CD1c-positive myeloid dendritic cell (primary cell): ENCODE data around the gene COL5A3.

ENCODE experiments used
- DNase-seq: peaks from one replicate; pipeline ENCODE4 v3.0.0-alpha.2; 2016; ENCODE audit errors: extremely low spot score

Gene COL5A3

GRCh38 chr19:10010939-10011338 lies 635 bp upstream of the COL5A3 start:
- DNase-seq: no peak

DNA sequence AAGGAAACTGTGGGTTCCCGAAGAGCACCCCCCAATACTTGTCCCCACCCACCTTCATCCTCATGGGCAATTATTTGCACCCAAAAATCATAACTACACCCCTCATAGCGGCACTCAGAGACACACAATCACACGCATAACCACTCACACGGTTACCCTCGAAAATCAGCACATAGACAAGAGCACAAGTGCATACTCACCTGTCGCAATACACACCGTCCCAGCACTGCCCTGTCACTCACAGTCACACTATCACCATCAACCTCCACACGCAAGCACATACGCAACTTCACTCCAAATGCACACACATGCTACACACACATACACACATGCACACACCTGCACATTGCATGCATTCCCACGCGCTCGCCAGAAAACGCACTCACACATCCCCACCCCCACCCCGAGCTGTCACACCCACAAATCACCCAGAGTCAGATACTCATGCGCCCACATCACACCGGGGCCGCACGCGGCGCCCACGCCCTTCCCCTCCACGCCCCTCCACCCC lies 535 bp downstream of the COL5A3 start:
- no peak for DNase-seq

DNA sequence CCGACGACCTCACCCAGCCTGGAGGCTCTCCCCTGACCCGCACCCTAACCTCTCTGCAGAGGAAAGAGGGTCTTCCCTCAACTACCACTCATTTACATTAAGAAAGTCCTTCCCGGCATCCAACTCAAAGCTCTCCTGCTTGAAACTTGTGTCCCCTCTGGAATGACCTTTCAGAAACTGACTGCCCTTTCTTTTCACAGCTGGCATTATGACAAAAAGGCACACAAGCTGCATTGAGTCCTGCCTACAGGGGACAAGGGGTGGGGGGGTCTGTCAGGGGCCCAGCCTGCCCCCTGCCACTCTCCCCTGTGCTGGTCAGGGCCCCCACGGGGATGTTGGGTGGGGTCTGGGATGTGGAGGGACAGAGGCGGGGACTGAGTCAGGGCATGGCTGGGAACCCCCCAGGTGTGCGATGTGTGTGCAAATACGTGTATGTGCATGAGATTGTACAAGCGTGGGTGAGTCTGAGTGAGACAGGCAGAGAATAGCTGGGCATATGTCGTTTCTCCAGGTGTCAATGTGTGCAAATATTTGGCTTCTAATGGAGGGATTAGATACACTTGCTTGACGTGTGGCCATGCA lies 2.0 kb downstream of the COL5A3 start:
- no peak for DNase-seq

DNA sequence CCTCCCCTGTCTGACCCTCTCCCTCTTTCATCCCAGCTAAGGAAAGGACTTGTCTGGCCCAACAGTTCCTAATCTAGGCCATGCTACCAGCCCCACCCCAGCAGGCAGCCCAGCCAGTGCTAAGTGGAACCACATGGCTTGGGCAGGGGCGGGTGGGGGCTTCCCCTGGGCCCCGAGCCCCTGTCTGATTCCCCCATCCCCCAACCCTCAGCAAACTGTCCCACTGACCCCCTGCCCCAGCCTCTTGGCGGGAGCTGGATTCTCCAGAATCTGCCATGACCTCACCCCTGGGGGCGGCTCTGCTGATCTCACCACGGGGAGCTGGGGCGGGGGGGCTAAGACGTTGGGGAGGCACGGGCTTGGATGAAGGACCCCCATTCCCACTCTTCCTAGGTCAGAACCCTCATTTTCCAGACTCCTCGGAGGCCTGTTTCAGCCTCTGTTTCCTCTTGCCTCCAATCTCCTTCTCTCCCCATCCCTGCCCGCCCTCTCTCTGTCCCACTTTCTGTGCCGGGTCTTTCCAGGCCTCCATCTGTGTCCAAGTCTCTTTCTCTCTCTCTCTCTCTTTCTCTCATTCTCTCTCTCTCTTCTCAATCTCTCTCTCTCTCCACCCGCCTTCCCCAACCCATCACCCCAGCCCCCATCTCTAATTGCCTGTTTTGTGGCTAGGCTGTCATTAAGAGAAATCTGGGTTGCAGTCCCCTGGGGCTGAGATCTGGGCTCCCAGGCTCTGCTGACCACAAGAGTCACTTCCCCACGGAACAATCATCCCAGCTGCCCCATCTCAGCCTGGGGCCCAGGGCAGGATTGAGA lies 2.7 kb downstream of the COL5A3 start:
- no peak for DNase-seq

DNA sequence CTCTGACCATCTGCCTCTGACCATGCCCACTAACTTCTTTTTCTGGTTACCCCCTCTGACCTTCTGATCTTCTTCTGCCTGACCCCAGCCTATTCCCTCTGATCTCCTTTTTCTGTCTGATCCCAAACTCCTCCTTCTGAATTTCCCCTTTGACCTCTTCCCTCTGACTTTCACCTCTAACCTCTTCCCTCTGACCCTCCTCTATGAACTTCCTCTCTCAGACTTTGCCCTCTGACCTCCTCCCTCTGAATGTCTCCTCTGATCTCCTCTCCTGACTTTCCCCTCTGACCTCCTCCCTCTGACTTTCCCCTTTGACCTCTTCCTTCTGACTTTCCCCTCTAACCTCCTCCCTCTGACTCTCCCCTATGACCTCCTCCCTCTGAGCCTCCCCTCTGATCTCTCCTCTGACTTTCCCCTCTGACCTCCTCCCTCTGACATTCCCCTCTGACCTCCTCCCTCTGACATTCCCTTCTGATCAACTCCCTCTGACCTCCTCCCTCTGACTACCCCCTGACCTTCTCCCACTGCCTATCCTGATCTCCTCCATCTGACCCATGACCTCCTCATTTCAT lies 3.5 kb downstream of the COL5A3 start:
- DNase-seq: no peak

DNA sequence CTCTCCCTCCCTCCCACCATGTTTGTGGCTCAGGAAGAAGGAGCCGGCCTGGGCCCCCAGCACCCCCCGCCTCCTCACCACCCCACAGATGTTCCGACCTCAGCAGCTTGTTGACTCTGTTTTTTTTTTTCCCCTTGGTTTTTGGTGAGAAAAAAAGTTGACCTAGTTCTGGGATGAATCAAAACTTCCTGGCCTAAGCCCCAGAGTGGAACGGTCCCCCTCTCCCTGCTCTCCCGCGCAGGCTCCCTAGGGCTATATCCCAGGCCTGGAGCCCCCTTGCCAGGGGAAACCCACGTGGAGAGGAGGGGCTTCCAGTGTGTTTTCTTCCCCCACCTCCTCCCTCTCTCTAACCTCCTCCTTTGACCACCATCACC lies 4.0 kb downstream of the COL5A3 start:
- no peak for DNase-seq

DNA sequence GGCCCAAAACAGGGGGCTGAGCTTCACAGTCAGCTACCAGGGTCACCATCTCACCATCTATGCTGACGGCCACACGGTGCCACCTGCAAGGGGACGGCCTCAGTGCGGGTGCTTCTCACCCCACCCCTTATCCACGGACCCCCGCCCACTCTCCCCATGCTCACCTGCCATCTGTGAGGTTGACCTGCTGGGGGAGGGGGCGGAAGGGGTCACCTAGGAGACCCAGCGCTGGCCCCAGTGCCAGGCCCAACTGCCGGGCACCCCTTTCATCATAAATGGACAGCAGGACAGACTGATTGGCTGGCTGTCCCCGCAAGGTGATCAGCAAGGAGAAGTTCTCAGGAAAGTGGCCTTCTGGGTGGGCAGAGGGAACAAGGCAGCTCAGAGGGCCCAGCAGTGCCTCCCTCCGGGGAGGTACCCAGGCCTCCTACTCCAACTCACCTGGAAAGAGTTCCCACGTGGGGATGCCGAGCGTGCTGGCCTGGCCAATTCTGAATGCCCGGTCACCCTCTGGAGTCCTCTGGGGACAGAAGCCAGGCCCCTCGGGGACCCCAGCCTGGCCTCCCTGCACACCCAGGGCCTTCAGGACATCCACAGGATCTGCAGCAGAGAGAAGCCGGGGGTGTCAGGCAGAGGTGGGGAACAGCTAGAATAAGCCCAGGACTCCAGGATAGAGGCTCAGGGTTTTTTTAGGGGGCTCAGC lies 4.5 kb downstream of the COL5A3 start:
- DNase-seq: no peak

DNA sequence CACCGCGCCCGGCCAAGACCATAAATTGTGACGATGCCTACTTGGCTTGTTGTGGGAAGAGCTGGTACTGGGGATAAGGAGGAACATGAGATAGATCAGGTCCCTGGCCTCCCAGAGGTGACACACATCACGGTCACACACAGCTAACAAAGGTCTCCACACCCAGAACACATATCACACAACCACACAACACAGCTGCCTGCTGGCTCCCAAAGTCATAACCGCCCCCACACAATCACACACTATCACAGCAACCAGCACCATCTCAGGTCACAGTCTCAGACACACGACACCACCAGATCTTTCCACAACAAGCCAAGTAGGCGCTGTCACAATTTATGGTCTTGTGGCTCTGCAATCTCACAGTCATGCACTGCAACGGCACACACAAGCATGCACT lies 5.7 kb downstream of the COL5A3 start:
- no peak for DNase-seq

GRCh38 chr19:10003271-10003670 lies 7.0 kb downstream of the COL5A3 start:
- DNase-seq: no peak

GRCh38 chr19:10001899-10002298 lies 8.4 kb downstream of the COL5A3 start:
- peak; percentile 8 for DNase-seq

DNA sequence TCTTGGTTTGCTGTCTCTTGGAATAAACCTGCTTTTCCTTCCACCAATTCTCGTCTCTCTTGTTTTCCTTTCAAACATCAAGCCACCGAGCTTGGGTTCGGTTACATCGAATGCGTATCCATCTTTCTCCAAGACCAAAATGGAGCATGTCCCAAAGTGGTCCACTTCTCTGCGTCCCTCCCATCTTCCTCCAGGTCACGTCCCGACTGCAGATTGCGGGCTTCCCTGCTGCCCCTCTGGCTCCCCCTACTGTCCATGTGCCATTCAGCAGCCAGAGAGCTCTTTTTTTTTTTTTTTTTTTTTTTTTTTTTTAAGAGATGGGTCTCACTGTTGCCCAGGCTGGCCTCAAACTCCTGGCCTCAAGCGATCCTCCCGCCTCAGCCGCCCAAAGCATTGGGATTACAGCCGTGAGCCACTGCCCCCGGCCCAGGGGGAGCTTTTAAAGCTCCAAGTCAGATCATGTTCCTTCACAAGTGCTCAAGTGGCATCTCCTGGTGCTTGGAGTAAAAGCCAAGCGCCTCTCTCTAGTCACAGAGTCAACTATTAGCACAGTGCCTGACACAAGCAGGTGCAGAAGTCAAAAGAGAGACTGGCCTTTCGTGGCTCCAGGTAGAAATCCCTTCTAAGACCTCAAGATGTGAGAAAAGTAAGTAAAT lies 10.0 kb downstream of the COL5A3 start:
- peak; percentile 75 for DNase-seq

DNA sequence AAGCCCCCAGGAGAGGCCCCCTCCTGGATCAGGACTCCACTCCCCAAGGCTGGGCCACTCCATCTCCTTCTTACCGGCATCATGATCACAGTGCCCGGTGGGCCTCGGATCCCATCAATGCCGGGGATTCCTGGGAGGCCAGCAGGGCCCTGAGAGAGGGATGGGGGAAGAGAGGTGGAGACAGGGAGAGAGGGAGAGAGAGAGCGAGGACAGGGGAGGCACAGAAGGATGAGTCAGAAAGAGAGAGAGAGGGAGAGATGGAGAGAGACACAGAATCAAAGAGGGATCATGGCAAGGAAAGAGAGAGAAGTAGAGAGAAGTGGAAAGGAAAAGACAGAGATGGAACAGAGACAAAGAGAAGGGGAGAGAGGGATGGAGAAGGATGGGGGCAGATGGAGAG lies 13.8 kb downstream of the COL5A3 start:
- no peak for DNase-seq

DNA sequence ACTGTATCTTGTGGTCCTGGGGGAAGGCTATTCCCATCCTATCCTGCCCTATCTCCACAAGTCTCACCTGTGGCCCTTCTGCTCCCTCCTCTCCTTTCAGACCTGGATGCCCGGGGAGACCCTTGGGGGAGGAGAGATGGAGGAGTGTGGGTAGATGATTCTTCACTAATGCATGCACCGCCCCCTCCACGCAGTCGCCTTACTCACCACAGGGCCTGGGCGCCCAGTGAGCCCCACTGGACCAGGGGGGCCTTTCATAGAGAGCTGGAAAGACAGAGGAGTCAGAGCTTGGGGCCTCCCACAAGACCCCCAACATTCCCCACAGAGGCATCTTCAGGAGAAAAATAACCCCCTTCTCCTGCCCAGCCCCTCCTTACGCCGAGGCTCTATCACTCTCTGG lies 14.3 kb downstream of the COL5A3 start:
- DNase-seq: no peak

- no peak for DNase-seq
Observed at GRCh38 chr19:9995084-9995483, 15.2 kb downstream of the COL5A3 start.

DNA sequence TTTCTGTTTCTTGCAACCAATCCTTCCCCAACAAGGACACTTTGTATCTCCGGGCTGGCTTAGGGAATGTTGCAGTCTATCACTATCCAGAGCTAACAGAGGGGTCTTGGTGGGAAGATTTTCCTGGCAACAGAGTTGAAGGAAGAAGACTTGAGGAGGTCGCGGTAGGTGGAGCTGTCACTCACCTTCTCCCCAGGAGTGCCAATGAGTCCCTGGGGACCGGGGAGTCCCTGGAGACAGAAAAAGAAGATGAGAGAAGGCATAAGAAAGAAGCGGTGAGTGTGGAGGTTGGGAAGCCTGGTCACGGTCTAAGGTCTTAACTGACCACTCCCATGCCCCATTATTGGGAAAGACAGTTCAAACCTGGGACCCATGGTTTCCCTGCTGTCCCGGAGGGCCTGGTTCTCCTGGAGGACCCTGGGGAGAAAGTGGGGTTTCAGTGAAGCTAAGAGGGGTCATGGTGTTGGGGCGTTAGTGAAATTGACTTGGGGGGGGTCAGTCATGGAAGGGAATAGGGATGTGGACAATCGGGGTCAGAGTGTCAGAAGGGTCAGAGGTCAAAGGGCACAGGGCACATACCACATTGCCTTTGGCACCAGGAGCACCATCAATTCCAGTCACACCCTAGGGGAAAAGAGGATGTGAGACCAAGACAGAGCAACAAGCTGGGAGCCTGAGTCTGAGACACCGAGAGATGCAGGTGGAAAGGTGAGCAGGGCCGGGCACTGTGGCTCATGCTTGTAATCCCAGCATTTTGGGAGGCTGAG lies 18.7 kb downstream of the COL5A3 start:
- no peak for DNase-seq

DNA sequence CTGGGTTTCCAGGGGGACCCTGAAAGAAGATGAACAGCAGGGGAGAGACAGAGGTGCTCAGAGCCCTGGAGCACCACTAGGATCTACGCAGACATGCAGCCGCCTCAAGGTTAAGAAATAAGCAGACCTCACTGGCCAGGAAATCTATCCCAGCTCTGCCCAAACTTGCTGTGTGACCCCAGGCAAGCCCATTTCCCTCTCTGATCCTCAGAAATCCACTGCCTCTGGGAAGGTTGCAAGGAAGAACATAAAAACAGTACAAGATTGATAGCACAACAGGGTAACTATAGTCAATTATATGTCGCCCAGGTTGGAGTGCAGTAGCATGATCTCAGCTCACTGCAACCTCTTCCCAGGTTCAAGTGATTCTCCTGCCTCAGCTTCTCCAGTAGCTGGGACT lies 20.8 kb downstream of the COL5A3 start:
- no peak for DNase-seq

- DNase-seq: no peak
Observed at GRCh38 chr19:9986787-9987281, 23.5 kb downstream of the COL5A3 start.

- no peak for DNase-seq
Observed at GRCh38 chr19:9981406-9982260, 28.7 kb downstream of the COL5A3 start.

DNA sequence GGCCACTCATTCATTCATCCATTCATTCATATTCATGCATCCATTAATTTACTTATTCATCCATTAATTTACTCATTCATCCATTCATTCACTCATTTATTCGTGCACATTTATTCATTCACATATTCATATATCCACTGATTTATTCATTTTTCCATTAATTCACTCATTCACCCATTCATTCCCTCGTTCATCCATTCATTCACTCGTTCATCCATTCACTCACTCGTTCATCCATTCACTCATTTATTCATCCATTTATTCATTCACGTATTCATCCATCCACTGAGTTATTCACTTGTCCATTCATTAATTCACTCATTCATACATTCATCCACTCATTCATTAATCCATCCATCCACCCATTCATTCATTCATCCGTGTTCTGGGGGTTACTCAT lies 38.2 kb downstream of the COL5A3 start:
- DNase-seq: no peak
